Measurements from ENCODE around the gene CGN.

Gene CGN

DNA sequence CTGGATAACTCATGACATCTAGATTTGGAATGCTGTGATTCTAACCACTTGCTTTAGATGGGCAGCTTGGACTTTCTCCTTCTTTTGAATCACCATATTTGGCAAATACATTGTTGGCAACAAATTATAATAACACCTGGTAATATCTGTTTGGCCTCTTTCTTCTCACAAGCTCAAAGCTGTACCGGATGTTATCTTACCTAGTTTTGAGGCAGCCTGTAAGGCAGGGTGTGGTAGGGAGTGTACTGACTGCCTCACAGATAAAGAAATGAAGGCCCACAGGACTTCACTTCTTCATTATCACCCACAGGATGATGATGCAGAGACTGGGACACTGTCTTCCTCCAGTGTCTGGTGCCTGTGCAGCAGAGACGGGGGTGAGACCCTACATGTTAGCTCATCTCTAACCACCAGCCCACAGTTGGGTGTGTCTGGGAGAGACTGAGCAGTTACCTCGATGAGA lies 57.5 kb downstream of the CGN start:
- H3K27me3 ChIP-seq (ENCODE audit: control insufficient read depth, insufficient read depth, low read length): no peaks in the 10 kb centered on the region
- no peak overlapping the region for H3K4me3 ChIP-seq (ENCODE audit: low read depth, low read length)
- H3K9ac ChIP-seq (ENCODE audit: low read depth, low read length): no peak overlapping the region
- peaks cover 21% of the 10 kb centered on the region for H3K36me3 ChIP-seq (ENCODE audit: control insufficient read depth, insufficient read depth, low read length)
- H3K9me3 ChIP-seq (ENCODE audit: control insufficient read depth, insufficient read depth, low read length): no peaks in the 10 kb centered on the region
- no peaks in the 10 kb centered on the region for H3K4me1 ChIP-seq (ENCODE audit: control insufficient read depth, insufficient read depth, low read length)

DNA sequence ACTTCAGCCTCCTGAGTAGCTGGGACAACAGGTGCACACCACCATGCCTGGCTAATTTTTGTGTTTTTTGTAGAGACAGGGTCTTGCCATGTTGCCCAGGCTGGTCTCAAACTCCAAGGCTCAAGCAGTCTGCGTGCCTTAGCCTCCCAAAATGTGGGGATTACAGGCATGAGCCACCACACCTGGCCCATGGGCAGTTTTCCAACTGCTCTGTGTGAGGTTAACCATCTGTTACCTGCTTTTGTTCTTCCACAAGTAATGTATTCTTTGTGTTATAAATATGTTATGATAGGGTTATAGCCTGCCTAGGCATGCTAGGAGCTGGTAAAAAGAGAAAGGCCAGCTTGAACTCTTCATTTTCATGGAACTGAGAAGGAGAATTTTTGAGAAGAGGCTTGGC lies 59.6 kb downstream of the CGN start:
- Histone ChIP-seq H3K9ac (ENCODE audit: low read depth, low read length) (no peak overlapping the region), H3K36me3 (ENCODE audit: control insufficient read depth, insufficient read depth, low read length) (peaks cover 17% of the 10 kb centered on the region), H3K4me1 (ENCODE audit: control insufficient read depth, insufficient read depth, low read length) (no peaks in the 10 kb centered on the region), H3K27me3 (ENCODE audit: control insufficient read depth, insufficient read depth, low read length) (no peaks in the 10 kb centered on the region), H3K9me3 (ENCODE audit: control insufficient read depth, insufficient read depth, low read length) (no peaks in the 10 kb centered on the region), H3K4me3 (ENCODE audit: low read depth, low read length) (no peak overlapping the region)

DNA sequence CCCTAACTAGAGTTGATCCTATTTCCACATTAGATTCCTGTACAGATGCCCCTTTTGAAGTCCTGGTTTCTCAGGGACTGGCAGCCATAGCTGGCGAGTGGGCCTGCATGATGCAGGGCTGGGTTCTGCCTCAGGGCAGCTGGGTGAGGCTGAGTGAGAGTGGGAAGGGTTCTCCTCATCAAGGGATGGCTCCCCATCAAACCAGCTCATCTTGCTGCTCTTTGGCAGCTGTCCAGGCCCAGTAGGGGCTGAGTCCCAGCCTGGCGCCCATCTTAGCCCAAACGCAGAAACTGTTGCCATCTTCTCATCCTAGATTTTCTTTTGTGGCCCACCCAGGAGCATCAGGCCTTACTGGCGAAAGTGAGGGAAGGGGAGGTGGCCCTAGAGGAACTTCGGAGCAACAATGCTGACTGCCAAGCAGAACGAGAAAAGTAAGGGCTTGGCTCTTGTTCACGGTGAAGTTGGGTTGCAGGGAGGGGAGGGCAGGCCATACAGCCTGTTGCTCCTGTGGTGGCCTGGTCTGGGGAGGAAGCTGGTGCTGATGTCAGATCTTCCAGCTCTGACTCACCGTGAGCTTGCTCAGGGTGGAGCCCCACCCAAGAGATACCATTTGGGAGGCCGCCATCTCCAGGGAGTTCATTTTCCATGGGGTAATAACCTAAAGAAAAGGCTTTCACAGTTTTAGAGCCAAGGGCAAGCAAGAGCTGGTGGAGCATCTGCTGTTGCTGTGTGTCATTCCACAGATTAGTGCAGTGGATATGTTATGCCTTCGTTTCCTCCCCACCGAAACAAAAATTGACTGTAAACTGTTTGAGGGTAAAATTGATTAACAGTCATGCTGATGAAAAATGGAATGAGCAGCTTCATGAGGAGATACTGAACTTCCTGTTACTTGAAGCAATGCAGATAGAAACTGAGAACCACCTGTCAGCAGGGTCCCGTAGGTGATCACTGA lies 63.7 kb downstream of the CGN start:
- Histone ChIP-seq H3K9ac (ENCODE audit: low read depth, low read length) (no peak overlapping the region), H3K9me3 (ENCODE audit: control insufficient read depth, insufficient read depth, low read length) (no peaks in the 10 kb centered on the region), H3K4me3 (ENCODE audit: low read depth, low read length) (no peak overlapping the region), H3K36me3 (ENCODE audit: control insufficient read depth, insufficient read depth, low read length) (no peaks in the 10 kb centered on the region), H3K27me3 (ENCODE audit: control insufficient read depth, insufficient read depth, low read length) (no peaks in the 10 kb centered on the region), H3K4me1 (ENCODE audit: control insufficient read depth, insufficient read depth, low read length) (peaks cover 2% of the 10 kb centered on the region)

DNA sequence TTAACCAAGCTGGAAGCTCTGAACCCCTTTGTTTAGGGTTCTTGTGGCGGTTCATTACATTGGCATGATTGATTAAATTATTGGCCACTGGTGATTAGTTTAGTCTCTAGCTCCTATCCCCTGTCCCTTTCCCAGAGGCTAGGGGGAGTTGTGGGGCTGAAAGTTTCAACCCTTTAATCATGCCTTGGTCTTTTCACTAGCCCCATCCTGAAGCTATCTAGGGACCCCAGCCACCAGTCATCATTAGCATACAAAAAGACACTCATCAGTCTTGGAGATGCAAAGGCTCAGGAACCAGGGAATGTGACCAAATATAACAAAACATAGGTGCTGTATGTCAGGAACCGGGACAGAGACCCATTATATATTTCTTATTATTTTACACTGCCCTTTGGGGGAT lies 66.0 kb downstream of the CGN start:
- Histone ChIP-seq H3K27me3 (ENCODE audit: control insufficient read depth, insufficient read depth, low read length) (no peaks in the 10 kb centered on the region), H3K9ac (ENCODE audit: low read depth, low read length) (no peak overlapping the region), H3K9me3 (ENCODE audit: control insufficient read depth, insufficient read depth, low read length) (no peaks in the 10 kb centered on the region), H3K4me3 (ENCODE audit: low read depth, low read length) (no peak overlapping the region), H3K36me3 (ENCODE audit: control insufficient read depth, insufficient read depth, low read length) (peaks cover 5% of the 10 kb centered on the region), H3K4me1 (ENCODE audit: control insufficient read depth, insufficient read depth, low read length) (peaks cover 2% of the 10 kb centered on the region)

DNA sequence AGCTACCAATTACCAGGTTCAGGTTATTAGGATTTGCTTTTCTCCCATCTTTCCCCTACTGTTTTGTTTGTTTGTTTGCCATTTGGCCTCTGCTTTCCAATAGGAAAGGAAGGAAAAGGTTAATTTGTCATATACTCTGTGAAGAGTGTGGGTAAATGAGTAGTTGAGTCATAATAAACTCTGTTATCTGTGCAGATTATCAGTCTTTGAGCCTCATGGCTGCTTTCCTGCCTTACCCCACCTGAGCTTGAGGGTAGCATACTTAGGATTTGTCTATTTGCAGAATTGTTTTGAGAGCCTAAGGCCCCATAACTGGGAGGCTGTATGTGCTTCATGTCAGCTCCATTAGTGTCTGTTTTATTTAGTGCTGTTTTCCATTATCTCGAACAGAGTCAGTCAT lies 67.8 kb downstream of the CGN start:
- Histone ChIP-seq H3K9me3 (ENCODE audit: control insufficient read depth, insufficient read depth, low read length) (no peaks in the 10 kb centered on the region), H3K36me3 (ENCODE audit: control insufficient read depth, insufficient read depth, low read length) (peaks cover 5% of the 10 kb centered on the region), H3K4me3 (ENCODE audit: low read depth, low read length) (no peak overlapping the region), H3K9ac (ENCODE audit: low read depth, low read length) (no peak overlapping the region), H3K4me1 (ENCODE audit: control insufficient read depth, insufficient read depth, low read length) (peaks cover 2% of the 10 kb centered on the region), H3K27me3 (ENCODE audit: control insufficient read depth, insufficient read depth, low read length) (no peaks in the 10 kb centered on the region)

DNA sequence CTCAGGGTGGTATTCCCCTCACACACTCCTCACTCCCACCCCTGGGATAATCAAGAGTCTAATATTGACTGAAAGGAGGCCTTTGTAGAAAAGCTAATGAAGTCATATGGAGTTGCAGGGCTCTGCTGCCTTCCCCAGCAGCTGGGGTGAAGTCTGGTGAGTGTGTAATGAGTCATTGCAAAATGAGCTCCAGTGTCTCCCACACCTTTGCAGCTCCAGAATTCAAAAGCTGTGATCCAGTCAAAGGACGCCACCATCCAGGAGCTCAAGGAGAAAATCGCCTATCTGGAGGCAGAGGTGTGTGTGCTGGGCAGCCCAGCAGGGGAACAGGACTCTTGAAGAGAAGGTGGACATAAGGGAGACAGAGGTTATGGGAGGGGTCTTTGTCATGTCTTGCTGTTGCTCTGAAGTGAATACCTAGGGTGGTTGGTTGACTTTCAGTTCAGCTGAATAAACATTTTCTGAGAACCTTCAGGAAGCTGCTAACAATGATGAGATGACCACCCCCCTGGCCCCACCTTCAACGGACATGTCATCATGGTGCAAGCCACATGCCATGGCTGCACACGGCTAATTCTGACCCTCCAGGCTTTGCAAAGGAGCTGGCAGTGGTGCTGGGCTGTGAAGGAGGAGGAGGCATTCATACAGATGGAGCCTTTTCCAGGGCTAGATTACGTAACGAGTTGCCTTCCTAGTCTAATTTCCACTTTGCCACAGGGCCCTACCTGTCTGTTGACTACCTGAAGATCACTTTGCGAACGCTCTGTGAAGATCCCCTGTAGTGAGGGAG lies 68.4 kb downstream of the CGN start:
- H3K4me3 ChIP-seq (ENCODE audit: low read depth, low read length): no peak overlapping the region
- peaks cover 2% of the 10 kb centered on the region for H3K4me1 ChIP-seq (ENCODE audit: control insufficient read depth, insufficient read depth, low read length)
- H3K27me3 ChIP-seq (ENCODE audit: control insufficient read depth, insufficient read depth, low read length): no peaks in the 10 kb centered on the region
- no peak overlapping the region for H3K9ac ChIP-seq (ENCODE audit: low read depth, low read length)
- H3K9me3 ChIP-seq (ENCODE audit: control insufficient read depth, insufficient read depth, low read length): no peaks in the 10 kb centered on the region
- peaks cover 5% of the 10 kb centered on the region for H3K36me3 ChIP-seq (ENCODE audit: control insufficient read depth, insufficient read depth, low read length)

DNA sequence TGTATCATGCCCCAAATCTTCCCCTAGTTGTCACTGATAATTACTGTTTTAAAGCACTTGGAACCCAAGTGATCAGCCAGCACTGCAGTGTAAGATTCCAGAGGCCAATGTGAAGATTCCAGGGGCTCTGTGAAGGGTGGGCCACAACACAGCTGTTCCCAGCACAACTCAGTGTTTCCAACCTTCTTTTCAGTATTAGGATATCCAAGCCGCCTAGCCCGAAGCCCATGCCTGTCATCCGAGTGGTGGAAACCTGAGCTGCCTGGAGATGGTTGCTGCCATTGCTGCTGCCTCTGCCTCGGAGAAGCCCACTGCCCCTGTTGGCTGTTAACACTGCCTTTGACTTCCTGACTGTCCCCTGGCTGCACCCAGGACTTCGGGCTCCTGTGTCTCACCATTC lies 70.3 kb downstream of the CGN start:
- Histone ChIP-seq H3K9me3 (ENCODE audit: control insufficient read depth, insufficient read depth, low read length) (no peaks in the 10 kb centered on the region), H3K4me1 (ENCODE audit: control insufficient read depth, insufficient read depth, low read length) (peaks cover 2% of the 10 kb centered on the region), H3K36me3 (ENCODE audit: control insufficient read depth, insufficient read depth, low read length) (peaks cover 5% of the 10 kb centered on the region), H3K4me3 (ENCODE audit: low read depth, low read length) (no peak overlapping the region), H3K9ac (ENCODE audit: low read depth, low read length) (no peak overlapping the region), H3K27me3 (ENCODE audit: control insufficient read depth, insufficient read depth, low read length) (no peaks in the 10 kb centered on the region)

DNA sequence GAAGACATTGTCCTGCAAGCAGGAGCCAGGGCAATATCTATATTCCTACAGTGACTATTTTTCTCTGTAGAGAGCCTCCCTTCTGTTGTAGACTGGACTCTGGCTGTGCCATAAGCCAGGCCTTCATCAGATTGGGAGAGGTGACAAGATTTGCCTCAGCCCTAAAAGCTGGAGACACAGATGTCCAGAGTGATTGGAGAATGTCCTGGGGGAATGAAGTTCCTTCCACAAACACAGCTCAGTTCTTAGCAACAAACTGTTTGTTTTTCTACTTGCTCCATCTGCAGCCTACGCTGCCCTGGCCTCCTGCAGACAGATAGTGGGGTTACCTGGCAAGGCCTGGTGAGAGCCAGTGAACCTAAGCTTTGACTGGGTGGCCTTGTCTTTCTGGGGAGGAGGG lies 70.7 kb downstream of the CGN start:
- Histone ChIP-seq H3K9ac (ENCODE audit: low read depth, low read length) (no peak overlapping the region), H3K9me3 (ENCODE audit: control insufficient read depth, insufficient read depth, low read length) (no peaks in the 10 kb centered on the region), H3K4me1 (ENCODE audit: control insufficient read depth, insufficient read depth, low read length) (peaks cover 2% of the 10 kb centered on the region), H3K27me3 (ENCODE audit: control insufficient read depth, insufficient read depth, low read length) (no peaks in the 10 kb centered on the region), H3K4me3 (ENCODE audit: low read depth, low read length) (no peak overlapping the region), H3K36me3 (ENCODE audit: control insufficient read depth, insufficient read depth, low read length) (peaks cover 5% of the 10 kb centered on the region)

DNA sequence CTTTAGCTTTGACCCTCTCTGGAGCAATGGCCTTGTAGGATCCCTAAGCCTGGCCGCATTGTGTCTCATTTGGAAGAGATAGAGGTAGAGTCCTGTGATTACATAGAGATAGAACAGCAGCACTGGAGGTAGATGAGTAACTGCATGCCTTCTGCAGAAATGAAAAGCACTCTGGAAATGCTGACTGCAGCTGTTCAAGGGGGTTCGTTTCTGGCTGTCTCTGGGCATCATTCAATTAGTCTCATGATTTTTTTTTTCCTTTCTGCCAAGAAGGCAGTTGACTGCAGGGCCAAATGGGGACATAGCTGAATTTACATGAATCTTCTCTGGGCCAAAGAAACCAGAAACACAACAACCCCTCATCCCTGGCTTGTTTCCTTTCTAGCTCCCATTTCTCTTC lies 72.6 kb downstream of the CGN start:
- H3K27me3 ChIP-seq (ENCODE audit: control insufficient read depth, insufficient read depth, low read length): no peaks in the 10 kb centered on the region
- no peak overlapping the region for H3K4me3 ChIP-seq (ENCODE audit: low read depth, low read length)
- H3K4me1 ChIP-seq (ENCODE audit: control insufficient read depth, insufficient read depth, low read length): peaks cover 3% of the 10 kb centered on the region
- no peaks in the 10 kb centered on the region for H3K9me3 ChIP-seq (ENCODE audit: control insufficient read depth, insufficient read depth, low read length)
- peaks cover 5% of the 10 kb centered on the region for H3K36me3 ChIP-seq (ENCODE audit: control insufficient read depth, insufficient read depth, low read length)
- no peak overlapping the region for H3K9ac ChIP-seq (ENCODE audit: low read depth, low read length)

DNA sequence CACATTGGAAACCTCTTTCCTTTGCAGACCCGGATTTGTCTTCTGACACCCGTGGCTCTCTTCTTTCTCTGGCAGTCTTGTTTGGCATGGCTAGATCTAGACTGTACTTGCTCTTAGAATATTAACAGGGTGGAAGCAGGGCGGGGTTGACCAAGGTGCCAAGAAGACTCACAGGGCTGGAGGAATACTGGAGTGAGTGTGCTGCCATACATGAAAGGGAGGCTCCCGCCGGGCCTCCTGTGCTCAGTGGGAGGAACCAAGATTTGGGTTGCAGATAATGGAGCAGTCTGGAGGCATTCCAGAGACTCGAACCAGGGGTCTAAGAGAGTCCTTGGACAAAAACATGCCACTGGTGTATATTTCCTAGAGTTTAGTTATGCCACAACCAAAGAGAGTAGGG lies 73.1 kb downstream of the CGN start:
- Histone ChIP-seq H3K36me3 (ENCODE audit: control insufficient read depth, insufficient read depth, low read length) (peaks cover 5% of the 10 kb centered on the region), H3K27me3 (ENCODE audit: control insufficient read depth, insufficient read depth, low read length) (no peaks in the 10 kb centered on the region), H3K4me1 (ENCODE audit: control insufficient read depth, insufficient read depth, low read length) (peaks cover 3% of the 10 kb centered on the region), H3K9me3 (ENCODE audit: control insufficient read depth, insufficient read depth, low read length) (no peaks in the 10 kb centered on the region), H3K9ac (ENCODE audit: low read depth, low read length) (no peak overlapping the region), H3K4me3 (ENCODE audit: low read depth, low read length) (no peak overlapping the region)

DNA sequence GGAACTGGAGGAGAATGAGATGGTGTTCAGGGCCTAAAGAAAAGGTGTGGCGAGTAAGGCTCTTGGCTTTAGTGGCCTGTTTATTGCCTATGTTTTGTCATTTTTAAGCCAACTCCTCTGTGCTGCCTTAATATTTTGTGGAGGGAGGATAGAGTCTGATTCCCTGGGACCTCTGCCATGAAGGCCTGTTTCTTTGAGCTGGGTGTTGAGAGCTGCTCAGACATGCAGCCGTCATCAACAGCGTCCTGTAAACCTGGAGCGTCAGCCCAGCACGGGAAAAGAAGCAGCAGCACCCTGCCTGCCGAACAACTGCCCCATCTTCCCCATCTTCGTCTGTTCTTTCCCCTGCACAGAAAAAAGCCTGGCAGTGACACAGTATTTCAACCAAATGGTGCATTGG lies 73.6 kb downstream of the CGN start:
- H3K4me3 ChIP-seq (ENCODE audit: low read depth, low read length): no peak overlapping the region
- H3K9me3 ChIP-seq (ENCODE audit: control insufficient read depth, insufficient read depth, low read length): no peaks in the 10 kb centered on the region
- H3K9ac ChIP-seq (ENCODE audit: low read depth, low read length): no peak overlapping the region
- H3K27me3 ChIP-seq (ENCODE audit: control insufficient read depth, insufficient read depth, low read length): no peaks in the 10 kb centered on the region
- H3K36me3 ChIP-seq (ENCODE audit: control insufficient read depth, insufficient read depth, low read length): peaks cover 5% of the 10 kb centered on the region
- H3K4me1 ChIP-seq (ENCODE audit: control insufficient read depth, insufficient read depth, low read length): peaks cover 3% of the 10 kb centered on the region

DNA sequence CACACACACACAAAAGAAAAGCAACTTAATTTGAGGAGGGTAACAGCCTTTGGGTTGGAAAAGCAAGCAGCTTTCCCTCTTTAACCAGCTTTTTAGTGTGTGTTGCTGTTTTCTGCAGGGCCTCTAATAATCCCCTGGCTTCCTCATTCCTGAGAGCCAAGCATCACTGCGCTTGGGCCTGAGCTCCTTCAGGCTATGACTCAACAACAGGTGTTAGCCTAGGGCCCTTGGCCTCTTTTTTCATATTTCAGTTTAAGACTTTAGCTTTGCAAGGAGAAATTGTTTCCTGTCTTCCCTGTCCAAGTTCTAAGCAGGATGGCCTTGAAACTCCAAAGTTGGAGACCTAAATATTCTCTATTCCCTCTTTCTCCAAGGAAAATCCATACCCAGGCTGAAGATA lies 74.4 kb downstream of the CGN start:
- H3K36me3 ChIP-seq (ENCODE audit: control insufficient read depth, insufficient read depth, low read length): peaks cover 5% of the 10 kb centered on the region
- H3K4me1 ChIP-seq (ENCODE audit: control insufficient read depth, insufficient read depth, low read length): peaks cover 3% of the 10 kb centered on the region
- H3K9me3 ChIP-seq (ENCODE audit: control insufficient read depth, insufficient read depth, low read length): no peaks in the 10 kb centered on the region
- H3K27me3 ChIP-seq (ENCODE audit: control insufficient read depth, insufficient read depth, low read length): no peaks in the 10 kb centered on the region
- no peak overlapping the region for H3K4me3 ChIP-seq (ENCODE audit: low read depth, low read length)
- no peak overlapping the region for H3K9ac ChIP-seq (ENCODE audit: low read depth, low read length)
